ENCODE results near the gene CHI3L1. TPM values are rescaled to one million over a fixed set of nuclear protein-coding genes. Genes with fewer than 3 reads are reported as not detected.
A peak's percentile ranks its signal among the peaks of the same experiment; 100 is the strongest.

The CHI3L1 gene
- total RNA-seq, 1 experiment from 2014 or later, result 0.17 TPM

DNA sequence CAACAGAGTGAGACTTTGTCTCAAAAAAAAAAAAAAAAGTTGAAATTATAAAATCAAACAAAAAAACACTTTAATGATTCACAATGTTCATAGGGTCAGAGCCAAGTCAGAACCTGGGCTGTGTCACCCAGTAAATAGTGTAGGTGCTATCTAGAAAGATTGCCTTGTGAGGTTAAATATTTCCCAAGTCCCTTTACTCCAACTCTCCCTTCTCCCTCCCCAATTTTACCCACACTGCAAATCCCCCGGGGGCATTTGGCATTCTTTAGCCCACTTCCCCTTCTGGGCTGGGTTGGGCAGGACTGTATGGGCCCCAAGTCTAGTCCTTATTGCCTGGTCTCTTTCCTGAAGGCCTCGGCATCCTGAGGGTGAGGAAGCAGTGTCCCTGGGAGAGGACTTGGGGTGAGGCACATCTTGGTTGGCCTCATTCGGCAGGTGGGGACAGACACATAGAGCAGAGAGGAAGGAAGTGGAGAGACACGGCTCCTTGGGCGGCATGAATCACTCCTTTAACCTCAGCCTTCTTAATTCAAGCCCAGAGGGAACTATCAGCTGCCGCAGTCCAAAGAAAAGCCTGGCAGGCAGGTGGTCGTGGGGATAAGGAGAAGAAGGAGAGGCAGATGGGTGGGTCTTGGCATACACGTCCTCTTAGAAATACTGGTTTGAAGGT is 50.7 kb downstream of the CHI3L1 start:
- DNase-seq (ENCODE audit: low read depth), result peak; percentile 60

DNA sequence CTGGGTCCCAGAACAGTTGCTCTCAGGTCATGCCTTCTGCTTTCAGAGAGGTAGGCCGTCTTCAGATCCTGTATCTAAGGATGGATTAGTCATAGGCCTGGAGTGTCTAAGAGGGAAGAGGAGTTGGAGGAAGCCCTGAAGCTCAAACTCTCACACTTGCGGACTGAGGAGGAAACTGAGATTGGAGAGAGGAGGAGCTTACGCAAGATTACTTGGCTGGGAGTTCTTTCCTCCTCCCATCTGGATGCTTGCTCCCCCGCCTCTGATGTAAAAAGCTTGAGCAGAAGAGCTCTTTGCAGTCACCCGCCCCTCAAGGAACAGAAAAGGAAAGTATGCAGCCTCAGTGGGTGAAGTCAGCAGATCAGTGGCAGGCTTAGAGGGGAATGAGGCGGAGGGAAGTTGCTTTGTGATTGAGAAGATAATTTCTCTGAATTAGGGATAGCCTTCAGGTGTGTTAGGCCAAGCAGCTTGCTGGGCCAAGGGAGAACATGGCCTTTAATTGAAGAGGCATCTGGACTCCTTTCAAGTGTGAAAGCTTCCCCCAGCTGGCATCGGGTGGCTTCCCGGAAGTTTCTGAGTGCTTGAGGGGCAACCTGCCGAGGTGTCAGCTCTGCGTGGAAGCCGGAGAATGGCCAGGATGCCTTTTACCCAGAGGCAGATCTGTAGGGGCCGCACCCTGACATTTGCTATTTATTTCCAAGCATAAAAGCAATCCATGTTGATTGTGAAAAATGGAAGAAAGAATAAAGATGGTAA is 52.4 kb downstream of the CHI3L1 start:
- no peak for DNase-seq (ENCODE audit: low read depth)

DNA sequence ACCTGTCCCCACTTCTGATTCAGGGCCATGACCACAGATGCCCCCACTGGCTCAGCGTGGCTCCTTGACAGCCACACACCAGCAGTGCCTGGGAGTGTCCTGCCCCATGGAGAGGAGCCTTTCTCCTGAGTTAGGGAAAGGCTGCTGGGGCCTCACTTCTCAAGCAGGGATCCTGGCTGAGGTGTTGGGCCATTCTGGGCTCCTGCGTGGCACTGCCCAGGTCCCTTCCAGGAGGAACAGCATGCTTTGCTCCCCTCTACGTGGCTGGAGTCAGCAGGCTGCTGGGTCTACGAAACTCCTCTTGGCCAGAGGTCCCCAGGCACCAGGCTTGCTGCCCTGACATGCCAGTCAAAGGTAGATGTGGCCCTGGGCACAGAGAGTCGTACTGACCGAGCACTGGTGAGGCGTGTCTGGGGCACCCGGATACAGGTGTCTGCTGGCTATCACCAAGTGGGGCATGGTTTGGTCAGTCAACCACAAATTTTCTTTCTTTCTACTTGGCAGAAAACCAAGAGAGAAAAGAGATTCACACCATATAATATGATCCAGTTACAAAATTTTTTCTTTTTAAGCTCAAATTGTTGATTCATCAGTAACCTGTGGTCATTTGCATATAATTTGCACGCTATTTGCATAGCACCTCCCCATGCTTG is 54.8 kb downstream of the CHI3L1 start:
- DNase-seq (ENCODE audit: low read depth), result no peak

DNA sequence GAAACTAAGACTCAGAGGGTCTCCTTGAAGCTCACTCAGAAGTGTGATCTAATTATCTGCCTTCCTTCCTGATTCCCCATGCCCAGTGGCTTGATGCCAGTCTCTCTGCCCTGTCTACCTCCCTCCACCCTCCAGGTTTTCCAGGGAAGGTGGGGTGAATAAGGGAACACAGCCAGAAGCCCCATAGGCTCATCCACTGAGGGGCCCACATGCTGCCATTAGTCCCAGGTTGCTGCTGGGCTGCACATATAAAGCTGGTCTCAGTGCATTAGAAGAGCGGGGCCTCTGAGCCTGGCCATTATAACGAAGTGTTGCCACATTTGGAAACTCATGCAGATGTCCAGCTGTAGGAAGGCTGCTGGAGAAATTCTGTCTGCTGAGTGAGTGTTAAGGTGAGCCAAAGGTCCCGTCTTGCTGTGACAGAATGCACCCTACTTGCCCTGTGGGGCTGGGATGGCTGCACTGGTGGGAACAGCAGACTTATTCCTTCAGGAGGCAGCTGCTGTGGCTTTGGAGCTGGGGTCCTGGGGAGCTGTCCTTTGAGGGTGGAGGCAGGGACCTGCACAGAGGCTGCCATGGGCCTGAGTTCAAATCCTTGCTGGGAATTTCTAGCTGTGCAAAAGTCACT is 56.0 kb downstream of the CHI3L1 start:
- no peak for DNase-seq (ENCODE audit: low read depth)

DNA sequence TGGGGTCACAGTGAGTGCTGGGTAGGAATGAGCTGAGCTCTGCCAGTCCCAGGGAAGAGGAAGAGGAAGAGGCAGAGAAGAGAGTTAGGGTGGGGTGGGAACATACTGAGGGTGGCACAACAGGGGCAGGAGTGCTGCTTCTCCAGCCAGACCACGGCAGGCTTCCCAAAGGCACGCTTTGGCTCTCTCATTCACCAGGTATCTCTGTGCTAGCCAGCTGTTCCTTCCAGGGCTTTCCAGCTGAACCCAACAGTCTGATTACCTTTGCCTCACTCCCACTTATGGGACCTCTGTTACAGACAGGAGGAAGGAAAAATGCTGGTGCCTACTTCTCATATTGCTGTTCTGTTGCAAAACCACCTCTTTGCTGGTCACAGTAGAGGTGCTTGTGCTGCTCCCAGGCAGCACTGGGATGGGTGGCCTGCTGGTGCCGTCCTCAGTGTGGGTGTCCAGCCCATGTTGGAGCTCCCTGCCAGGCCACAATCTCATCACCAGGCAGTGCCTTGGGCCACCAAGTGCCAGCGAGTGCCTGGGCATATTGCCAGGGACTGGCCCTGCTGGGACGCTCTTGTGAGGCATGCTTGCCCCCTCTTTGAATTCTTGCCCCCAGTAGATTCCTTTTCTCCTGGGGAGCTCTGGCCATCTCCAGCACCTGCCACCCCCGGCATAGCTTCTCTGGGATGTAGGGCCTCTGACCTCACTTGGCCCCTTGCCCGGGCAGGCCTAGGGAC is 56.8 kb downstream of the CHI3L1 start:
- DNase-seq (ENCODE audit: low read depth), result no peak

Other genes starting within 250 kb of the CHI3L1 start
- gene ADIPOR1, start 228.4 kb downstream of the CHI3L1 start, total RNA-seq (2014; rRNA removed), result 95.3 and 102 TPM in 2 replicates
- 84.9 and 114 TPM in 2 replicates for gene CYB5R1, start 219.4 kb downstream of the CHI3L1 start, total RNA-seq (2014; rRNA removed)
- gene TMEM183A, start 179.3 kb downstream of the CHI3L1 start, total RNA-seq (2014; rRNA removed), result 67.0 and 73.5 TPM in 2 replicates
- gene PPFIA4, start 160.2 kb downstream of the CHI3L1 start, total RNA-seq (2014; rRNA removed), result 24.1 and 33.2 TPM in 2 replicates
- 0.13 and 5.7 TPM in 2 replicates for gene MYOG, start 100.7 kb downstream of the CHI3L1 start, total RNA-seq (2014; rRNA removed)
- 9.7 and 19.1 TPM in 2 replicates for gene ADORA1, start 59.0 kb downstream of the CHI3L1 start, total RNA-seq (2014; rRNA removed)
- 2.8 and 13.7 TPM in 2 replicates for gene MYBPH, start 10.9 kb downstream of the CHI3L1 start, total RNA-seq (2014; rRNA removed)
- gene CHIT1, start 43.0 kb upstream of the CHI3L1 start, total RNA-seq (2014; rRNA removed), result 2.4 and 3.9 TPM in 2 replicates
- gene BTG2, start 118.8 kb upstream of the CHI3L1 start, total RNA-seq (2014; rRNA removed), result 19.0 and 30.4 TPM in 2 replicates
- 3.0 and 3.1 TPM in 2 replicates for gene FMOD, start 164.4 kb upstream of the CHI3L1 start, total RNA-seq (2014; rRNA removed)